Measurements from ENCODE around the gene DHRS2. TPM values are rescaled to one million over a fixed set of nuclear protein-coding genes. Genes with fewer than 3 reads are reported as not detected.

Gene DHRS2
- total and polyA plus RNA-seq, 2 of the 4 experiments (the other 2 are of a cell fraction): 0.12 to 0.18 TPM

- no peak overlapping the region for H2BK120ac ChIP-seq (ENCODE audit: low read depth, low read length)
- ChIA-PET POLR2A (ENCODE audit: unreplicated experiment) (no interaction called here), CTCF (interaction anchor here (0.6 to 2.2 kb wide), 12 partner anchors 8 to 298 kb away, joined by 3 to 14 read pairs (median 4); no protein-coding TSS in a partner anchor)
- ATAC-seq (ENCODE audit: low read depth): no peak
- H3K4me1 ChIP-seq (ENCODE audit: control insufficient read depth, insufficient read depth, low read length): peaks cover 2% of the 10 kb centered on the region; the same call in 1 of the 2 replicates
- H4K8ac ChIP-seq (ENCODE audit: low read depth in 2 of 2, low read length in 2 of 2): no peak overlapping the region
- H4K91ac ChIP-seq (ENCODE audit: insufficient read depth, low read depth, low read length): no peak overlapping the region
- H4K5ac ChIP-seq (ENCODE audit: low read depth, low read length): no peak overlapping the region
- H3K9me1 ChIP-seq (ENCODE audit: insufficient read depth, low read length): no peaks in the 10 kb centered on the region
- no peak overlapping the region for H2AK9ac ChIP-seq (replicated peaks; ENCODE audit: low read depth, low read length, poor library complexity)
- no peak overlapping the region for H2AFZ ChIP-seq (replicated peaks; ENCODE audit: low read length, poor library complexity)
- no peak overlapping the region for H3K27ac ChIP-seq (ENCODE audit: insufficient read depth, low read length)
- intact Hi-C loops (cut with micrococcal nuclease): loop anchor here (1.0 to 5.0 kb wide), 5 partner anchors 44 to 320 kb away; partner anchors contain the start of gene DHRS4
- no CpG with 5 or more reads among the region's 4 CpGs for WGBS, 2 experiments (ENCODE audit: extremely low coverage in 2 of 2, insufficient read length in 1 of 2)
- no peak overlapping the region for H3K4ac ChIP-seq (ENCODE audit: low read depth, low read length)
- no peak for TF ChIP-seq ELK1 (IDR thresholded peaks at IDR 0.05; ENCODE audit: borderline replicate concordance, low read depth, low read length)
- TF ChIP-seq RAD21 (IDR thresholded peaks at IDR 0.05; ENCODE audit: low read length): no peak
- TF ChIP-seq RFX5 (IDR thresholded peaks at IDR 0.05; ENCODE audit: low read depth, low read length): no peak
- no peak for TF ChIP-seq CHD1 (IDR thresholded peaks at IDR 0.05; ENCODE audit: low read depth, low read length)
- H2BK5ac ChIP-seq (ENCODE audit: low read depth, low read length, poor library complexity, severe bottlenecking): no peak overlapping the region
- H4K20me1 ChIP-seq (ENCODE audit: insufficient read depth, low read length): no peaks in the 10 kb centered on the region
- H3K79me1 ChIP-seq (ENCODE audit: low read depth in 1 of 2, low read length in 2 of 2): no peaks in the 10 kb centered on the region
- H2BK20ac ChIP-seq (ENCODE audit: low read depth, low read length): no peak overlapping the region
- no peak overlapping the region for H2AK5ac ChIP-seq (ENCODE audit: low read depth, low read length)
- in situ Hi-C loops (cut with MboI; ENCODE audit: low sequenced_read_pairs): no loop called here
- no peak overlapping the region for H3K56ac ChIP-seq (ENCODE audit: extremely low read depth, insufficient read depth, low read length)
- dilution Hi-C loops (cut with HindIII; ENCODE audit: low sequenced_read_pairs, unreplicated experiment): no loop called here
- DNase-seq: no peak
- H3K14ac ChIP-seq (replicated peaks; ENCODE audit: low read depth, low read length): no peak overlapping the region
- no peaks in the 10 kb centered on the region for H3K36me3 ChIP-seq (ENCODE audit: control insufficient read depth, insufficient read depth, low read length)
- H3K23ac ChIP-seq (ENCODE audit: low read depth, low read length): no peak overlapping the region
- no peak overlapping the region for H2BK15ac ChIP-seq (ENCODE audit: low read depth, low read length)
- no TSS peak for BruUV-seq (replicated peaks)
- no peak overlapping the region for H3K18ac ChIP-seq (ENCODE audit: low read depth, low read length)
- H3K9me3 ChIP-seq (ENCODE audit: control insufficient read depth, insufficient read depth, low read length): no peaks in the 10 kb centered on the region
- H3K9ac ChIP-seq (ENCODE audit: low read depth, low read length): no peak overlapping the region
- no peak overlapping the region for H3K4me2 ChIP-seq (ENCODE audit: low read depth, low read length)
- no peak overlapping the region for H3K4me3 ChIP-seq (ENCODE audit: insufficient read depth, low read depth, low read length)
- peaks cover 3% of the 10 kb centered on the region; the same call in 1 of the 2 replicates for H3K27me3 ChIP-seq (ENCODE audit: control insufficient read depth, insufficient read depth, low read length)
These were observed 3.6 kb upstream of the DHRS2 start for GRCh38 chr14:23632461-23633159.
